Keratinocyte (primary cell): Measurements from ENCODE around the gene ACBD3.

Source experiments
- EZH2 ChIP-seq: IDR thresholded peaks from one replicate; pipeline ENCODE4 v1.6.1; 2012; ENCODE audit warnings: inconsistent platforms, mild to moderate bottlenecking, low read length, moderate library complexity
- TF ChIP-seq, protein P1 (sequence below), 3 experiments: IDR thresholded peaks in 1 of 3; conservative IDR thresholded peaks in 1 of 3; optimal IDR thresholded peaks in 1 of 3; 2 replicates in 2 of 3; 3 replicates in 1 of 3; pipeline versions ENCODE3 to v1.5.1; 2011; ENCODE audit warnings: low read length in 3 of 3, mild to moderate bottlenecking in 3 of 3, moderate library complexity in 2 of 3, control low read depth in 1 of 3, inconsistent platforms in 1 of 3; ENCODE audit not compliant: insufficient read depth in 2 of 3; ENCODE audit errors: extremely low read depth in 1 of 3

DNA sequence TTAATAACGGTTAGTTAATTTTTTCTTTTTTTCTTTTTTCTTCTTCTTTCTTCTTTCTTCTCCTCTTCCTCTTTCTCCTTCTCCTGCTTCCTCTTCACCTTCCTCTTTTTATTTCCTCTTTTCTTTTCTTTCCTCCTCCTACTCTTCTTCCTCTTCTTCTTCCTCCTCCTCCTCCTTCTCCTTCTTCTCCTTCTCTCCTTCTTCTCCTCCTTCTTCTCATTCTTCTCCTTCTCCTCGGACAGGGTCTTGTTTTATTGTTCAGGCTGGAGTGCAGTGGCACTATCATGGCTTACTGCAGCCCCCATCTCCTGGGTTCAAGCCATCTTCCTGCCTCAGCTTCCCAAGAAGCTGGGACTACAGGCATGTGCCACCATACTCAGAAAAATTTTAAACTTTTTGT lies 13.4 kb upstream of the ACBD3 start:
- TF ChIP-seq, protein P1, sequence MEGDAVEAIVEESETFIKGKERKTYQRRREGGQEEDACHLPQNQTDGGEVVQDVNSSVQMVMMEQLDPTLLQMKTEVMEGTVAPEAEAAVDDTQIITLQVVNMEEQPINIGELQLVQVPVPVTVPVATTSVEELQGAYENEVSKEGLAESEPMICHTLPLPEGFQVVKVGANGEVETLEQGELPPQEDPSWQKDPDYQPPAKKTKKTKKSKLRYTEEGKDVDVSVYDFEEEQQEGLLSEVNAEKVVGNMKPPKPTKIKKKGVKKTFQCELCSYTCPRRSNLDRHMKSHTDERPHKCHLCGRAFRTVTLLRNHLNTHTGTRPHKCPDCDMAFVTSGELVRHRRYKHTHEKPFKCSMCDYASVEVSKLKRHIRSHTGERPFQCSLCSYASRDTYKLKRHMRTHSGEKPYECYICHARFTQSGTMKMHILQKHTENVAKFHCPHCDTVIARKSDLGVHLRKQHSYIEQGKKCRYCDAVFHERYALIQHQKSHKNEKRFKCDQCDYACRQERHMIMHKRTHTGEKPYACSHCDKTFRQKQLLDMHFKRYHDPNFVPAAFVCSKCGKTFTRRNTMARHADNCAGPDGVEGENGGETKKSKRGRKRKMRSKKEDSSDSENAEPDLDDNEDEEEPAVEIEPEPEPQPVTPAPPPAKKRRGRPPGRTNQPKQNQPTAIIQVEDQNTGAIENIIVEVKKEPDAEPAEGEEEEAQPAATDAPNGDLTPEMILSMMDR (optimal IDR thresholded peaks at IDR 0.05 in 1 of 3, IDR thresholded peaks at IDR 0.05 in 1 of 3, conservative IDR thresholded peaks at IDR 0.05 in 1 of 3; ENCODE audit: extremely low read depth in 1 of 3, insufficient read depth in 2 of 3, low read length in 3 of 3) = no peak
- TF ChIP-seq EZH2 = no peak
